Measurements from ENCODE around the gene SNX6.

The SNX6 gene

DNA sequence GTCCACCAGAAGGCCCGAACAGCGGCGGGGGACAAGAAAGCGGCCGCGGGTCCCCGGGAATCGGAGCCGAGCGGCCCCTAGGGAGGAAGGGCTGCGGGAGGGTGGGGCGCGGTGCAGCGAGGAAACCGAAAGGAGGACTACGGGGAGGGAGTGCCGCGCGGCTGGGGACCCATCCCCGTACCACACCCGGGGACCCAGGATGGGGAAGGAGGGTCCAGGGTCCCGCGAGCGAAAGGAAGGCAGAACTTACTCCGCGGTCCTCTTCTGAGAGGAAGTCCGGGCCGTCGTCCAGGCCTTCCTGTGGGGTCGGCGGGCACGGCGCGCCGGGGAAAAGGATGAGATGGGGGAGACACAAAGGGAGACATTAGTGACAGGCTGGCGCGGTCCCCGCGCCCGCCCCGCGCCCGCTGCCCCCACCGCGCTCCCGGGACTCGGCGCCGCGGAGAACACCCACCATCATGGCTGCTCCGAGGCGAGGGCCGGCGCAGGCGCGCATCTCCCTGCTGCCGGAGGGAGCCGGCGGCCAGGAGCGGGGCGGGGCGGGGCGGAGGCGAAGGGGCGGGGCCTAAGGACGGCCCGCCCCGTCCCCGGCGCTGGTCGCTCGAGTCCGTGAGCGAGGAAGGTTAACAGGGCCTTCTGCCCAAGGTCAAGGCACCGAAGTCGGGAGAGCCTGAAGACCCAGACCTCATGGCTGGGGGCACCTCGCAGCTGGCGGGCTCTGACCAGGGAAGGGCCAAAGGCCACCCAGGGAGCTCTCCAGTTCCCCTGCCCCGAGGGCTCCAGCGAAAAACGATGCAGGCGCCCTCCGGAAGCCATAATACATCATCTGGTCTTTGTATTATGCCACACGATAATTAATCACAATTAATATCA, at the start of gene SNX6:
Gene SNX6 (minus strand): TSS at position 492 of the 873 bp plus-strand sequence. CDS start 32 bp downstream, at position 460.
- peak within 1 kb of the TSS; percentile 81 for H3K27ac ChIP-seq
- TF ChIP-seq, protein P1, sequence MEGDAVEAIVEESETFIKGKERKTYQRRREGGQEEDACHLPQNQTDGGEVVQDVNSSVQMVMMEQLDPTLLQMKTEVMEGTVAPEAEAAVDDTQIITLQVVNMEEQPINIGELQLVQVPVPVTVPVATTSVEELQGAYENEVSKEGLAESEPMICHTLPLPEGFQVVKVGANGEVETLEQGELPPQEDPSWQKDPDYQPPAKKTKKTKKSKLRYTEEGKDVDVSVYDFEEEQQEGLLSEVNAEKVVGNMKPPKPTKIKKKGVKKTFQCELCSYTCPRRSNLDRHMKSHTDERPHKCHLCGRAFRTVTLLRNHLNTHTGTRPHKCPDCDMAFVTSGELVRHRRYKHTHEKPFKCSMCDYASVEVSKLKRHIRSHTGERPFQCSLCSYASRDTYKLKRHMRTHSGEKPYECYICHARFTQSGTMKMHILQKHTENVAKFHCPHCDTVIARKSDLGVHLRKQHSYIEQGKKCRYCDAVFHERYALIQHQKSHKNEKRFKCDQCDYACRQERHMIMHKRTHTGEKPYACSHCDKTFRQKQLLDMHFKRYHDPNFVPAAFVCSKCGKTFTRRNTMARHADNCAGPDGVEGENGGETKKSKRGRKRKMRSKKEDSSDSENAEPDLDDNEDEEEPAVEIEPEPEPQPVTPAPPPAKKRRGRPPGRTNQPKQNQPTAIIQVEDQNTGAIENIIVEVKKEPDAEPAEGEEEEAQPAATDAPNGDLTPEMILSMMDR (conservative IDR thresholded peaks at IDR 0.05): no peak
- peak; percentile 70; the same call in 1 of the 2 replicates for TF ChIP-seq ZFX (IDR thresholded peaks at IDR 0.05)

DNA sequence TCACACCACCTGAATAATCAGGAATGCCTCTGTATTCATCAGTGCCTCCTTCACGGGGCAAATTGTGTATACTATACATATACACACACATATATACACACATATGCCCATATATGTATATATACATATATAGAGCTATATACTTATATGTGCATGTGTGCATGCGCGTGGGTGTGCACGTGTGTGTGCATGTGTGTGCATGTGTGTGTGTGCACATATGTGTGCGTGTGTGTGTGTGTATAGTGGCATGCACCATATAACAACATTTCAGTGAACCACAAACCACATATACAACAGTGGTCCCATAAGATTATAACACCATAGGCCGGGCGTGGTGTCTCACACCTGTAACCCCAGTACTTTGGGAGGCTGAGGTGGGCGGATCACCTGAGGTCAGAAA, 48.8 kb upstream of the SNX6 start:
- no peak overlapping the region for H3K27ac ChIP-seq
- TF ChIP-seq ZFX (IDR thresholded peaks at IDR 0.05): no peak
- TF ChIP-seq, protein P1 (conservative IDR thresholded peaks at IDR 0.05): no peak

DNA sequence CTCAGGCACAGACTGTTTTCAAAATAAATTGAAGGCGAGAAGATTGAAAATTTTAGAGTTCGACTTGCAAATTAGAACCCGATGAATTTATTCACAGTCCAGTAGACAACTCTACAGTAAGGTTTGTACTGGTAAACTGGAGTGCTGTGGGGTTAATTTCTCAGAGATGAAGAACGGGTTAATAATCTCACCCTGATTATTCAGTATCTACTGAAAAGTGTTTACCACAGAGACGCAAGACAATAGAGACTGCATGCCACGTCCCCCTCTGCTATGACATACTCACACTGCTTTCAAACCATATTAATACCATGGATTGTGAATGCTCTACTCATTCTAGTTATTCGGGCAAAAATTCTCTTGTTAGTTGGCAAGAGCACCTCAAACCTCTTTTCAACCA, 48.4 kb upstream of the SNX6 start:
- no peak overlapping the region for H3K27ac ChIP-seq
- no peak for TF ChIP-seq ZFX (IDR thresholded peaks at IDR 0.05)
- TF ChIP-seq, protein P1 (conservative IDR thresholded peaks at IDR 0.05): no peak

DNA sequence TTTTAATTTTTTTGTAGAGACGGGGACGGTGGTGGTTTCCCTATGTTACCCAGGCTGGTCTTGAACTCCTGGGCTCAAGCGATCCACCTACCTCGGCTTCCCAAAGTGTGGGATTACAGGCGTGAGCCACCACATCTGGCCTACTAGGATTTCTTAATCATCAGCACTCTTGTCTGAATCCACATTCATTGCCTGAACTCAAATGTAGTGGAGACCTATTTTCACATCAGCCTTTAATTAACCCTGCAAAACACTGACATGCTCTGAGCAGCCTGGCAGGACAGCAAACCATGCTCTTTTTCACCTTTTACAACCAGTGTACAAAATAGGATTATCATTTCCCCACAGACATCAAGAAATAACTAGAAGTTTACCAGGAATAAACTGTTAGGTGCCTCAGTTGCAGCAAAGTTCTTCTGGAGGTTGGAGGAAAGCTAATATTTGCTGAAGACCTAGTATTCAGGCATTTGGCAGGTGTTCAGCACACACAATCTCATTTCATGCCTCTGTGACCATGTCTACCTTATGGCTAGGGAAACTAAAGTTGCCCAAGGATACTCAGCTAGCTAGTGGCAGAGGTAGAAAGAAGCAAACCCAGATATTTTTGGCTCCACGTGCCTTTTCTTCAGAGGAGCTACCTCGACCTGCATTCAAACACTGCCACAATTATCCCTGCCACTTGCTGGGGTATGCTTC, 46.7 kb upstream of the SNX6 start:
- peak overlapping the region; percentile 31; the same call in 1 of the 2 replicates for H3K27ac ChIP-seq
- TF ChIP-seq, protein P1 (conservative IDR thresholded peaks at IDR 0.05): no peak
- TF ChIP-seq ZFX (IDR thresholded peaks at IDR 0.05): no peak

DNA sequence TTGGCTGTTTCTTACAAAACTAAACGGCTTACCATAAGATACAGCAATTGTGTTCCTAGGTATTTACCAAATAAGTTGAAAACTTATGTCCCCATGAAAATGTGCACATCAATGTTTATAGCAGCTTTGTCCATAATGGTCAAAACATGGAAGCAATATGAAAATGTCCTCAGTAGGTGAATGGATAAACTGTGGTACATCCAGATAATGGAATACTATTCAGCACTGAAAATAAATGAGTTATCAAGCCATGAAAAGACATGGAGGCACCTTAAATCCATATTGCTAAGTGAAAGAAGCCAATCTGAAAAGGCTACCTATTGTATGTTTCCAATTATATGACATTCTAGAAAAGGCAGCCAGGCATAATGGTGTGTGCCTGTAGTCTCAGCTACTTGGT, 43.8 kb upstream of the SNX6 start:
- H3K27ac ChIP-seq: no peak overlapping the region
- TF ChIP-seq, protein P1 (conservative IDR thresholded peaks at IDR 0.05): no peak
- no peak for TF ChIP-seq ZFX (IDR thresholded peaks at IDR 0.05)

DNA sequence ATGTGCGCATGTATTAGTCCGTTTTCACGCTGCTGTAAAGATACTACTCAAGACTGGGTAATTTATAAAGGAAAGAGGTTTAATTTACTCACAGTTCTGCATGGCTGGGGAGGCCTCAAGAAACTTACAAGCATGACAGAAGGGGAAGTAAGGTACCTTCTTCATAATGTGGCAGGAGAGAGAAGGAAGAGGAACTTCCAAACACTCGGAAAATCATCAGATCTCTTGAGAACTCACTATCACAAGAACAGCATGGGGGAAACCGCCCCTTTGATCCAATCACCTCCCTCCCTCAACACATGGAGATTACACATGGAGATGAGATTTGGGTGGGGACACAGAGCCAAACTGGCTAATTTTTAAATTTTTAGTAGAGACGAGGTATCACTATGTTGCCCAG, 41.8 kb upstream of the SNX6 start:
- H3K27ac ChIP-seq: no peak overlapping the region
- no peak for TF ChIP-seq ZFX (IDR thresholded peaks at IDR 0.05)
- TF ChIP-seq, protein P1 (conservative IDR thresholded peaks at IDR 0.05): no peak

DNA sequence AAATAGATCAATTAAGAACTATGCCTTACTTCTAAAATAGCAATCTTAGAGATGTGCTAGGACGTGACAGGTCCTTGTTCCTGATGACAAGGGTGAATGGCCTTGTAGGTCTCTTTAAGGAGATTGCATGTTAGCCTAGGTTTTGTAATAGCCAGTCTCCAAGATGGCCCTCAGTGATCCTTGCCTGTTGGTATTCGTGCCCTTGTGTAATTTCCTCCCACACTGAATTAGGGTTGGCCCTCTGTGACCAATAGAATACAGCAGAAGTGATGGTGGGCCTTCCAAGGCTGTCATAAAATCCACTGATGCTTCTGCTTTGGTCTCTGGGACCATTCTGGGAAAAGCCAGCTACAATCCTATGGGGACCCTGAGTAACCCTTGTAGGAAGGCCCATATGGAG, 38.2 kb upstream of the SNX6 start:
- H3K27ac ChIP-seq: no peak overlapping the region
- no peak for TF ChIP-seq ZFX (IDR thresholded peaks at IDR 0.05)
- TF ChIP-seq, protein P1 (conservative IDR thresholded peaks at IDR 0.05): no peak
